GM19025 (cell line): ENCODE measurements around the gene XPO1.
"Not testable (repeated sequence)": the region's sequence is repeated elsewhere in the genome, so short reads cannot be mapped to it uniquely, and the experiment has no call there.

Source experiments
- ATAC-seq: cut with Tn5 transposase; IDR thresholded peaks from one replicate; pipeline ENCODE4 v1.9.1; 2021; ENCODE audit warnings: mild to moderate bottlenecking, low read depth, moderate library complexity; ENCODE audit not compliant: unreplicated experiment

XPO1 gene

GRCh38 chr2:61469424-61470121 is 68.6 kb downstream of the XPO1 start:
- ATAC-seq = no peak

GRCh38 chr2:61468231-61468630 is 69.9 kb downstream of the XPO1 start:
- ATAC-seq = not testable (repeated sequence)

- ATAC-seq = no peak
Observed at GRCh38 chr2:61465045-61465444, 73.1 kb downstream of the XPO1 start.

- ATAC-seq = peak; percentile 25
Observed at GRCh38 chr2:61463769-61464475, 74.2 kb downstream of the XPO1 start.

- no peak for ATAC-seq
Observed at GRCh38 chr2:61461404-61461803, 76.8 kb downstream of the XPO1 start.

- no peak for ATAC-seq
Observed at GRCh38 chr2:61460163-61460562, 78.0 kb downstream of the XPO1 start.

- ATAC-seq = no peak
Observed at GRCh38 chr2:61456746-61457420, 81.3 kb downstream of the XPO1 start.

GRCh38 chr2:61456070-61456745 is 81.9 kb downstream of the XPO1 start:
- ATAC-seq = no peak

- not testable (repeated sequence) for ATAC-seq
Observed at GRCh38 chr2:61454972-61455371, 83.2 kb downstream of the XPO1 start.

- no peak for ATAC-seq
Observed at GRCh38 chr2:61454383-61454782, 83.8 kb downstream of the XPO1 start.

GRCh38 chr2:61452392-61452791 is 85.8 kb downstream of the XPO1 start:
- ATAC-seq = no peak

- ATAC-seq = no peak
Observed at GRCh38 chr2:61451178-61451577, 87.0 kb downstream of the XPO1 start.

GRCh38 chr2:61450144-61450543 is 88.0 kb downstream of the XPO1 start:
- ATAC-seq = peak; percentile 55

GRCh38 chr2:61448229-61448628 is 89.9 kb downstream of the XPO1 start:
- no peak for ATAC-seq

- not testable (repeated sequence) for ATAC-seq
Observed at GRCh38 chr2:61446971-61447370, 91.2 kb downstream of the XPO1 start.

GRCh38 chr2:61443342-61444041 is 94.7 kb downstream of the XPO1 start:
- peak; percentile 89 for ATAC-seq

- ATAC-seq = no peak
Observed at GRCh38 chr2:61439241-61440002, 98.7 kb downstream of the XPO1 start.

- ATAC-seq = no peak
Observed at GRCh38 chr2:61438670-61439069, 99.5 kb downstream of the XPO1 start.

GRCh38 chr2:61437170-61437569 is 101.0 kb downstream of the XPO1 start:
- no peak for ATAC-seq

- ATAC-seq = no peak
Observed at GRCh38 chr2:61436092-61436491, 102.1 kb downstream of the XPO1 start.
